ENCODE measurements around the gene MOB1B.
"Not testable (repeated sequence)": the region's sequence is repeated elsewhere in the genome, so short reads cannot be mapped to it uniquely, and the experiment has no call there.

Gene MOB1B

GRCh38 chr4:71029504-71029903 is 127.3 kb downstream of the MOB1B start:
- no peak for TF ChIP-seq CTCF (IDR thresholded peaks at IDR 0.05; ENCODE audit: low read depth, low read length)
- no peak overlapping the region for H3K4me3 ChIP-seq (ENCODE audit: low read depth, low read length)
- in situ Hi-C loops (cut with HindIII; ENCODE audit: low sequenced_read_pairs), result no loop called here
- DNase-seq (ENCODE audit: low read depth, low spot score), result no peak

- H3K4me3 ChIP-seq (ENCODE audit: low read depth, low read length); in situ Hi-C loops (cut with HindIII; ENCODE audit: low sequenced_read_pairs): not testable (repeated sequence)
- DNase-seq (ENCODE audit: low read depth, low spot score), result peak; percentile 70
Observed at GRCh38 chr4:71032106-71032505, 129.9 kb downstream of the MOB1B start.

All from astrocyte of the spinal cord (primary cell).